Measurements from ENCODE around the gene SDK2. TPM values are rescaled to one million over a fixed set of nuclear protein-coding genes. Genes with fewer than 3 reads are reported as not detected.

The SDK2 gene
- total and polyA plus RNA-seq, 9 of the 15 experiments (the other 6 are each of a cell fraction or from before 2014, with no cell fraction given): 0.04 TPM; not detected in 8

GRCh38 chr17:73616873-73617404, 27.3 kb downstream of the SDK2 start (continued):
- no peak for TF ChIP-seq NR3C1 (CRISPR knock-in tag; IDR thresholded peaks at IDR 0.05)
- TF ChIP-seq CEBPZ (IDR thresholded peaks at IDR 0.05; ENCODE audit: borderline replicate concordance, low read depth, low read length): no peak
- no peak for TF ChIP-seq SNRNP70 (optimal IDR thresholded peaks at IDR 0.05; ENCODE audit: low read depth, low read length)

- H3K79me2 ChIP-seq (ENCODE audit: control insufficient read depth, insufficient read depth, low read length): no peaks in the 10 kb centered on the region
- no peak overlapping the region for H3K4me2 ChIP-seq (ENCODE audit: insufficient read depth, low read length)
- H3K9me1 ChIP-seq (ENCODE audit: control insufficient read depth, insufficient read depth, low read length): no peaks in the 10 kb centered on the region
- H3K27me3 ChIP-seq (ENCODE audit: control insufficient read depth in 2 of 2, insufficient read depth in 2 of 2, low read length in 2 of 2): peaks cover 0 to 10% of the 10 kb centered on the region in 2 experiments; a peak in 2 of 5 replicates
- POLR2A ChIA-PET: interaction anchor here (0.8 kb wide), 1 partner anchor 8 kb away, joined by 4 read pairs; no protein-coding TSS in a partner anchor
- WGBS (ENCODE audit: insufficient coverage, low coverage, missing lambda C conversion rate): 1% methylated on average over 14 of the region's 15 CpGs
- no peaks in the 10 kb centered on the region for H3K4me1 ChIP-seq (replicated peaks in 1 of 2; ENCODE audit: control insufficient read depth in 2 of 2, insufficient read depth in 2 of 2, low read length in 2 of 2)
- H4K20me1 ChIP-seq (replicated peaks; ENCODE audit: control insufficient read depth, insufficient read depth, low read length): no peaks in the 10 kb centered on the region
- FAIRE-seq: no peak
- no peaks in the 10 kb centered on the region for H3K9me3 ChIP-seq (replicated peaks; ENCODE audit: control insufficient read depth, insufficient read depth, low read depth, low read length)
- no peak for DNase-seq (ENCODE audit: extremely low read depth in 1 of 4, low spot score in 3 of 4)
- intact Hi-C loops (cut with micrococcal nuclease) (no loop called here), in situ Hi-C loops (cut with MboI) (no loop called here)
- H3K27ac ChIP-seq (ENCODE audit: extremely low read depth, low read depth, low read length): no peak overlapping the region
- no peaks in the 10 kb centered on the region for H3K36me3 ChIP-seq (ENCODE audit: control insufficient read depth, insufficient read depth, low read length)
- ATAC-seq: no peak
- no peak overlapping the region for H2AFZ ChIP-seq (ENCODE audit: low read depth, low read length)
- H3K4me3 ChIP-seq: no peak overlapping the region
- TF ChIP-seq, protein P1, sequence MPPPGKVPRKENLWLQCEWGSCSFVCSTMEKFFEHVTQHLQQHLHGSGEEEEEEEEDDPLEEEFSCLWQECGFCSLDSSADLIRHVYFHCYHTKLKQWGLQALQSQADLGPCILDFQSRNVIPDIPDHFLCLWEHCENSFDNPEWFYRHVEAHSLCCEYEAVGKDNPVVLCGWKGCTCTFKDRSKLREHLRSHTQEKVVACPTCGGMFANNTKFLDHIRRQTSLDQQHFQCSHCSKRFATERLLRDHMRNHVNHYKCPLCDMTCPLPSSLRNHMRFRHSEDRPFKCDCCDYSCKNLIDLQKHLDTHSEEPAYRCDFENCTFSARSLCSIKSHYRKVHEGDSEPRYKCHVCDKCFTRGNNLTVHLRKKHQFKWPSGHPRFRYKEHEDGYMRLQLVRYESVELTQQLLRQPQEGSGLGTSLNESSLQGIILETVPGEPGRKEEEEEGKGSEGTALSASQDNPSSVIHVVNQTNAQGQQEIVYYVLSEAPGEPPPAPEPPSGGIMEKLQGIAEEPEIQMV (tag; conservative IDR thresholded peaks at IDR 0.05; ENCODE audit: low read depth): no peak
- BruUV-seq (replicated peaks): no TSS peak
- H3K9ac ChIP-seq (ENCODE audit: insufficient read depth in 1 of 2, low read depth in 2 of 2, low read length in 2 of 2): no peak overlapping the region
- CTCF ChIA-PET (ENCODE audit: low intra/inter-chr PET ratio): no interaction called here
Observed at GRCh38 chr17:73616120-73616872, 27.9 kb downstream of the SDK2 start.

All from K562 (cell line).